ENCODE results near the gene GABPA.

GRCh38 chr21:25733859-25734653 lies 716 bp upstream of the GABPA start:
- TF ChIP-seq CTCF (IDR thresholded peaks at IDR 0.05) (peak in 2 of 6 experiments; percentile 6 to 11), POLR2A (IDR thresholded peaks at IDR 0.05) (no peak)
